ENCODE results near the gene DYSF.

Gene DYSF

GRCh38 chr2:71502941-71503738 is 49.8 kb downstream of the DYSF start:
- no peak for DNase-seq (ENCODE audit: low read depth in 2 of 2)

- no peak for DNase-seq (ENCODE audit: low read depth in 2 of 2)
Measured at GRCh38 chr2:71503837-71504236, 50.5 kb downstream of the DYSF start.

- no peak for DNase-seq (ENCODE audit: low read depth in 2 of 2)
Measured at GRCh38 chr2:71504611-71505010, 51.2 kb downstream of the DYSF start.

GRCh38 chr2:71505086-71505769 is 51.9 kb downstream of the DYSF start:
- DNase-seq (ENCODE audit: low read depth in 2 of 2) = no peak

- no peak for DNase-seq (ENCODE audit: low read depth in 2 of 2)
Measured at GRCh38 chr2:71505770-71506140, 52.4 kb downstream of the DYSF start.

- DNase-seq (ENCODE audit: low read depth in 2 of 2) = no peak
Measured at GRCh38 chr2:71506222-71507153, 53.1 kb downstream of the DYSF start.

GRCh38 chr2:71507476-71507875 is 54.1 kb downstream of the DYSF start:
- DNase-seq (ENCODE audit: low read depth in 2 of 2) = no peak

- DNase-seq (ENCODE audit: low read depth in 2 of 2) = peak; percentile 14 to 42
Measured at GRCh38 chr2:71510196-71510807, 56.9 kb downstream of the DYSF start.

- DNase-seq (ENCODE audit: low read depth in 2 of 2) = no peak
Measured at GRCh38 chr2:71510938-71511337, 57.6 kb downstream of the DYSF start.

- DNase-seq (ENCODE audit: low read depth in 2 of 2) = no peak
Measured at GRCh38 chr2:71511776-71512175, 58.4 kb downstream of the DYSF start.

GRCh38 chr2:71512386-71512785 is 59.0 kb downstream of the DYSF start:
- no peak for DNase-seq (ENCODE audit: low read depth in 2 of 2)

- DNase-seq (ENCODE audit: low read depth in 2 of 2) = no peak
Measured at GRCh38 chr2:71513096-71513495, 59.7 kb downstream of the DYSF start.

- DNase-seq (ENCODE audit: low read depth in 2 of 2) = no peak
Measured at GRCh38 chr2:71513721-71514120, 60.4 kb downstream of the DYSF start.

GRCh38 chr2:71516253-71516888 is 63.0 kb downstream of the DYSF start:
- DNase-seq (ENCODE audit: low read depth in 2 of 2) = no peak

GRCh38 chr2:71517851-71518250 is 64.5 kb downstream of the DYSF start:
- DNase-seq (ENCODE audit: low read depth in 2 of 2) = no peak

GRCh38 chr2:71521436-71521950 is 68.1 kb downstream of the DYSF start:
- DNase-seq (ENCODE audit: low read depth in 2 of 2) = no peak

- no peak for DNase-seq (ENCODE audit: low read depth in 2 of 2)
Measured at GRCh38 chr2:71524476-71524875, 71.1 kb downstream of the DYSF start.

- no peak for DNase-seq (ENCODE audit: low read depth in 2 of 2)
Measured at GRCh38 chr2:71526141-71526540, 72.8 kb downstream of the DYSF start.

- DNase-seq (ENCODE audit: low read depth in 2 of 2) = no peak
Measured at GRCh38 chr2:71526975-71527374, 73.6 kb downstream of the DYSF start.

- DNase-seq (ENCODE audit: low read depth in 2 of 2) = no peak
Measured at GRCh38 chr2:71528131-71528591, 74.8 kb downstream of the DYSF start.

- no peak for DNase-seq (ENCODE audit: low read depth in 2 of 2)
Measured at GRCh38 chr2:71528749-71529148, 75.4 kb downstream of the DYSF start.
